ENCODE data around the gene BPTF.

BPTF gene

GRCh38 chr17:67785122-67785477, 40.2 kb upstream of the BPTF start:
- Histone ChIP-seq H3K9me3 (ENCODE audit: control insufficient read depth, low read length) (no peaks in the 10 kb centered on the region), H3K79me1 (replicated peaks; ENCODE audit: low read length, poor library complexity, severe bottlenecking) (no peaks in the 10 kb centered on the region), H4K91ac (ENCODE audit: low read length) (no peak overlapping the region), H3K4me1 (ENCODE audit: control insufficient read depth, insufficient read depth, low read depth, low read length) (no peaks in the 10 kb centered on the region), H2BK5ac (ENCODE audit: low read depth, low read length, poor library complexity, severe bottlenecking) (no peak overlapping the region), H3K9ac (ENCODE audit: low read length) (no peak overlapping the region), H3K14ac (ENCODE audit: low read length in 2 of 2) (no peak overlapping the region), H3K4me2 (ENCODE audit: low read length, poor library complexity, severe bottlenecking) (no peak overlapping the region), H3K4me3 (ENCODE audit: insufficient read depth in 1 of 2, low read depth in 1 of 2, low read length in 2 of 2) (no peak overlapping the region), H3K36me3 (ENCODE audit: control insufficient read depth in 1 of 2, insufficient read depth in 2 of 2, low read depth in 1 of 2, low read length in 2 of 2) (no peaks in the 10 kb centered on the region), H2BK12ac (ENCODE audit: low read length in 2 of 2) (no peak overlapping the region), H2BK120ac (ENCODE audit: low read depth, low read length) (no peak overlapping the region), H2AFZ (ENCODE audit: low read depth, low read length) (no peak overlapping the region), H2AK5ac (ENCODE audit: low read length, severe bottlenecking) (no peak overlapping the region), H3K27ac (ENCODE audit: low read length, poor library complexity, severe bottlenecking) (no peak overlapping the region), H3K18ac (ENCODE audit: low read depth in 1 of 2, low read length in 2 of 2) (no peak overlapping the region), H3K27me3 (ENCODE audit: control insufficient read depth in 1 of 2, insufficient read depth in 1 of 2, low read length in 2 of 2) (peaks cover 0 to 7% of the 10 kb centered on the region in 2 experiments), H2BK15ac (ENCODE audit: low read depth, poor library complexity, severe bottlenecking) (no peak overlapping the region), H3K4ac (ENCODE audit: low read depth in 1 of 2, low read length in 2 of 2) (no peak overlapping the region), H4K8ac (ENCODE audit: low read length) (no peak overlapping the region), H3K23ac (ENCODE audit: low read length in 2 of 2) (no peak overlapping the region)
- DNase-seq, result no peak
- 100% methylated on average over 2 of the region's 3 CpGs for WGBS

GRCh38 chr17:67785504-67785903, 39.8 kb upstream of the BPTF start:
- Histone ChIP-seq H3K4ac (ENCODE audit: low read depth in 1 of 2, low read length in 2 of 2) (no peak overlapping the region), H3K4me3 (ENCODE audit: insufficient read depth in 1 of 2, low read depth in 1 of 2, low read length in 2 of 2) (no peak overlapping the region), H2BK5ac (ENCODE audit: low read depth, low read length, poor library complexity, severe bottlenecking) (no peak overlapping the region), H3K4me2 (ENCODE audit: low read length, poor library complexity, severe bottlenecking) (no peak overlapping the region), H4K8ac (ENCODE audit: low read length) (no peak overlapping the region), H3K9me3 (ENCODE audit: control insufficient read depth, low read length) (no peaks in the 10 kb centered on the region), H2BK12ac (ENCODE audit: low read length in 2 of 2) (no peak overlapping the region), H4K91ac (ENCODE audit: low read length) (no peak overlapping the region), H2AK5ac (ENCODE audit: low read length, severe bottlenecking) (no peak overlapping the region), H2BK120ac (ENCODE audit: low read depth, low read length) (no peak overlapping the region), H3K79me1 (replicated peaks; ENCODE audit: low read length, poor library complexity, severe bottlenecking) (no peaks in the 10 kb centered on the region), H3K36me3 (ENCODE audit: control insufficient read depth in 1 of 2, insufficient read depth in 2 of 2, low read depth in 1 of 2, low read length in 2 of 2) (no peaks in the 10 kb centered on the region), H2AFZ (ENCODE audit: low read depth, low read length) (no peak overlapping the region), H3K4me1 (ENCODE audit: control insufficient read depth, insufficient read depth, low read depth, low read length) (no peaks in the 10 kb centered on the region), H3K14ac (ENCODE audit: low read length in 2 of 2) (no peak overlapping the region), H3K27ac (ENCODE audit: low read length, poor library complexity, severe bottlenecking) (no peak overlapping the region), H2BK15ac (ENCODE audit: low read depth, poor library complexity, severe bottlenecking) (no peak overlapping the region), H3K27me3 (ENCODE audit: control insufficient read depth in 1 of 2, insufficient read depth in 1 of 2, low read length in 2 of 2) (peaks cover 0 to 7% of the 10 kb centered on the region in 2 experiments), H3K23ac (ENCODE audit: low read length in 2 of 2) (no peak overlapping the region), H3K9ac (ENCODE audit: low read length) (no peak overlapping the region), H3K18ac (ENCODE audit: low read depth in 1 of 2, low read length in 2 of 2) (no peak overlapping the region)
- WGBS, result 94% methylated on average over 5 of the region's 5 CpGs
- no peak for DNase-seq

GRCh38 chr17:67800495-67800928, 24.8 kb upstream of the BPTF start:
- Histone ChIP-seq H2AFZ (ENCODE audit: low read depth, low read length) (no peak overlapping the region), H2BK12ac (ENCODE audit: low read length in 2 of 2) (no peak overlapping the region), H2AK5ac (ENCODE audit: low read length, severe bottlenecking) (no peak overlapping the region), H3K9me3 (ENCODE audit: control insufficient read depth, low read length) (no peaks in the 10 kb centered on the region), H2BK120ac (ENCODE audit: low read depth, low read length) (no peak overlapping the region), H3K4me1 (ENCODE audit: control insufficient read depth, insufficient read depth, low read depth, low read length) (no peaks in the 10 kb centered on the region), H4K91ac (ENCODE audit: low read length) (no peak overlapping the region), H3K36me3 (ENCODE audit: control insufficient read depth in 1 of 2, insufficient read depth in 2 of 2, low read depth in 1 of 2, low read length in 2 of 2) (no peaks in the 10 kb centered on the region), H3K23ac (ENCODE audit: low read length in 2 of 2) (no peak overlapping the region), H3K27me3 (ENCODE audit: control insufficient read depth in 1 of 2, insufficient read depth in 1 of 2, low read length in 2 of 2) (peaks cover 6 to 9% of the 10 kb centered on the region in 2 experiments), H3K4ac (ENCODE audit: low read depth in 1 of 2, low read length in 2 of 2) (no peak overlapping the region), H3K18ac (ENCODE audit: low read depth in 1 of 2, low read length in 2 of 2) (no peak overlapping the region), H2BK15ac (ENCODE audit: low read depth, poor library complexity, severe bottlenecking) (no peak overlapping the region), H3K79me1 (replicated peaks; ENCODE audit: low read length, poor library complexity, severe bottlenecking) (no peaks in the 10 kb centered on the region), H3K4me3 (ENCODE audit: insufficient read depth in 1 of 2, low read depth in 1 of 2, low read length in 2 of 2) (no peak overlapping the region), H3K27ac (ENCODE audit: low read length, poor library complexity, severe bottlenecking) (no peak overlapping the region), H3K9ac (ENCODE audit: low read length) (no peak overlapping the region), H2BK5ac (ENCODE audit: low read depth, low read length, poor library complexity, severe bottlenecking) (no peak overlapping the region), H4K8ac (ENCODE audit: low read length) (no peak overlapping the region), H3K14ac (ENCODE audit: low read length in 2 of 2) (no peak overlapping the region), H3K4me2 (ENCODE audit: low read length, poor library complexity, severe bottlenecking) (no peak overlapping the region)
- peak; percentile 79 for DNase-seq
- WGBS, result 46% methylated on average over 7 of the region's 7 CpGs

- no peak overlapping the region for H3K9ac ChIP-seq (ENCODE audit: low read length)
- H2BK5ac ChIP-seq (ENCODE audit: low read depth, low read length, poor library complexity, severe bottlenecking), result no peak overlapping the region
- no peak overlapping the region for H3K4ac ChIP-seq (ENCODE audit: low read depth in 1 of 2, low read length in 2 of 2)
- no peak overlapping the region for H2BK15ac ChIP-seq (ENCODE audit: low read depth, poor library complexity, severe bottlenecking)
- H3K27ac ChIP-seq (ENCODE audit: low read length, poor library complexity, severe bottlenecking), result no peak overlapping the region
- no peaks in the 10 kb centered on the region for H3K36me3 ChIP-seq (ENCODE audit: control insufficient read depth in 1 of 2, insufficient read depth in 2 of 2, low read depth in 1 of 2, low read length in 2 of 2)
- H3K4me2 ChIP-seq (ENCODE audit: low read length, poor library complexity, severe bottlenecking), result no peak overlapping the region
- no peak overlapping the region for H3K23ac ChIP-seq (ENCODE audit: low read length in 2 of 2)
- H3K14ac ChIP-seq (ENCODE audit: low read length in 2 of 2), result no peak overlapping the region
- WGBS, result 93% methylated on average over 11 of the region's 11 CpGs
- no peaks in the 10 kb centered on the region for H3K4me1 ChIP-seq (ENCODE audit: control insufficient read depth, insufficient read depth, low read depth, low read length)
- DNase-seq, result no peak
- H4K8ac ChIP-seq (ENCODE audit: low read length), result no peak overlapping the region
- H3K18ac ChIP-seq (ENCODE audit: low read depth in 1 of 2, low read length in 2 of 2), result no peak overlapping the region
- H2BK12ac ChIP-seq (ENCODE audit: low read length in 2 of 2), result no peak overlapping the region
- H2AK5ac ChIP-seq (ENCODE audit: low read length, severe bottlenecking), result no peak overlapping the region
- H3K27me3 ChIP-seq (ENCODE audit: control insufficient read depth in 1 of 2, insufficient read depth in 1 of 2, low read length in 2 of 2), result peaks cover 5 to 9% of the 10 kb centered on the region in 2 experiments
- no peaks in the 10 kb centered on the region for H3K79me1 ChIP-seq (replicated peaks; ENCODE audit: low read length, poor library complexity, severe bottlenecking)
- H2AFZ ChIP-seq (ENCODE audit: low read depth, low read length), result no peak overlapping the region
- no peak overlapping the region for H2BK120ac ChIP-seq (ENCODE audit: low read depth, low read length)
- H3K9me3 ChIP-seq (ENCODE audit: control insufficient read depth, low read length), result no peaks in the 10 kb centered on the region
- no peak overlapping the region for H4K91ac ChIP-seq (ENCODE audit: low read length)
- H3K4me3 ChIP-seq (ENCODE audit: insufficient read depth in 1 of 2, low read depth in 1 of 2, low read length in 2 of 2), result no peak overlapping the region
Observed at GRCh38 chr17:67801626-67802175, 23.6 kb upstream of the BPTF start.

All from mesenchymal stem cell (in vitro differentiated cells and primary cell).